Measurements from ENCODE around the gene KRTAP3-1.
"Not testable (repeated sequence)": the region's sequence is repeated elsewhere in the genome, so short reads cannot be mapped to it uniquely, and the experiment has no call there.

Gene KRTAP3-1

GRCh38 chr17:41042953-41043352 lies 34.0 kb upstream of the KRTAP3-1 start:
- TF ChIP-seq ZFX (IDR thresholded peaks at IDR 0.05) (no peak), CTCF (conservative IDR thresholded peaks at IDR 0.05) (no peak)
- no peak overlapping the region for H3K27ac ChIP-seq

- H3K27ac ChIP-seq, result not testable (repeated sequence)
Observed at GRCh38 chr17:41040783-41041571, 32.0 kb upstream of the KRTAP3-1 start, which contains the start of gene KRTAP1-1. Gene KRTAP1-1, minus strand, starts transcription at chr17:41041450. Its CDS starts 53 bp downstream, at chr17:41041397.

DNA sequence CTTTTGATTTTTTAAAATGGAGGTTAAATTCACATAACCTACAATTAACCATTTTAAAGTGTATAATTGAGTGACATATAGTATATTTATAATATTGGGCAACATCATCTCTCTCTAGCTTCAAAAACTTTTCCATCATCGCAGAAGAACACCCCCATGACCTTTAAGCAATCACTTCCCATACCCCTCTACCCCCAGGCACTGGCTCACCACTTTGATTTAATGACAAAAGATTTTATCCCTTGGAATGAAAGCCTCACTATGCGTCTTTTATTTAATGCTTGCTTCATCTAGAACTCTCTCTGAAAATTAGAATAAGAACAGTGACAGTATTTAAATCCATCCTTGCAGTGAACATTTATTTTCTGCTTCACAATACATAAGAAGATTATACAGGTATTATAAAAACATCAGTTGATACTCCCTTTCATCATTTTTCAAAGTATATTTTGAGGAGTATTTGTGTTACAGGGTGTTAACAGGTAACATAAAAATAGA lies 29.0 kb upstream of the KRTAP3-1 start:
- H3K27ac ChIP-seq, result no peak overlapping the region
- TF ChIP-seq ZFX (IDR thresholded peaks at IDR 0.05) (no peak), CTCF (conservative IDR thresholded peaks at IDR 0.05) (no peak)

GRCh38 chr17:41034346-41034935 lies 25.5 kb upstream of the KRTAP3-1 start, which contains the start of gene KRTAP1-3:
Gene KRTAP1-3, minus strand, starts transcription at chr17:41034874. Its CDS starts 53 bp downstream, at chr17:41034821.
- not testable (repeated sequence) for H3K27ac ChIP-seq

DNA sequence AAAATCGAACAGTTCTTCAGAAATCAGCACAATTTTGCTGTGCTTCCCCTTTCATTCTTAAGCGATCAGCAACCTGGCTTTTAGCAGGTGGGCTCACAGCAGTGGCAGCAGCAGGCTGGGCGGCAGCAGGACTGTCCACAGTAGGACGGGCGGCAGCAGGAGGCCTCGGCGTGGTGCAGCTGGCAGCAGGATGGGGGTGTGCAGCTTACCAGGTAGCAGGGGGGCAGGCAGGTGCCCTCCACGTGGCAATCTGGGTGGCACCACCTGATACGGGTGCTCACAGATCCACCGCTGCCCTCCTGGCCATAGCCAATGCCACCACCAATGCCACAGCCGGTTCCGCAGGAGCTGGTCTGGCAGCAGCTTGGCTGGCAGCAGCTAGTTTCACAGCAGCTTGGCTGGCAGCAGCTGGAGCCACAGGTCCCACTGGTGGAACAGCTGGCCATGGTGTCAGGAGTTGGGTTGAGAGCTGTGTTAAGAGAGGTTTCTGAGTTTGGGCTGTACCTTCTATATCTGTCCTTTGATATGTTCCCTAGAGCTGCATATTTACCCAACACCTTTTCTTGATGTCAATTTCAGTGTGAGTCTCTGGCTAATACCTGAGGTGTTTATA lies 20.8 kb upstream of the KRTAP3-1 start, which contains the start of gene KRTAP1-4:
KRTAP1-4 (minus strand) TSS at position 563 of the 613 bp plus-strand sequence; CDS start at position 446, 117 bp downstream.
- no peak within 1 kb of the TSS for H3K27ac ChIP-seq

DNA sequence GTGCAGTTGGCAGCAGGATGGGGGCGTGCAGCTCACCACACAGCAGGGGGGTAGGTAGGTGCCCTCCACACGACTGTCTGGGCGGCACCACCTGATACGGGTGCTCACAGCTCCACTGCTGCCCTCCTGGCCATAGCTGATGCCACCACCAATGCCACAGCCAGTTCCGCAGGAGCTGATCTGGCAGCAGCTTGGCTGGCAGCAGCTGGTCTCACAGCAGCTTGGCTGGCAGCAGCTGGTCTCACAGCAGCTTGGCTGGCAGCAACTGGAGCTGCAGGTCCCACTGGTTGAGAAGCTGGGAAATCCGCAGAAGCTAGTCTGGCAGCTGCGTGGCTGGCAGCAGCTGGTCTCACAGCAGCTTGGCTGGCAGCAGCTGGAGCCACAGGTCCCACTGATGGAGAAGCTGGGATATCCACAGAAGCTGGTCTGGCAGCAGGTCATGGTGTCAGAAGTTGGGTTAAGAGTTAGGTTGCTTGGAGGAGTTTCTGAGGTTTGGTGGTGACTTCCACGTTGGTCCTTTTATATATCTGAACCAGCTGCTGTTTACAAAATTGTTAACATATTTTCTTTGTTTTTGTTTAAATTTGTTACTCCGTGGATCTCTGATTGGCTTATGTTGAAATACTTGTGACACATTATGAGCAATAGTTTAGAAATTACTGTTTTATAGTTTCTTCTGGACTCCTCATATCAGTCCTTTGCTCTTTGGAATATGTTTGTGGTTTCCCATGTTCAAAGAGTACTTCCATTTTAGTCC lies 18.0 kb upstream of the KRTAP3-1 start, which contains the start of gene KRTAP1-5:
KRTAP1-5 (minus strand) TSS at position 494 of the 757 bp plus-strand sequence; CDS start at position 441, 53 bp downstream.
- no peak within 1 kb of the TSS for H3K27ac ChIP-seq
- TF ChIP-seq ZFX (IDR thresholded peaks at IDR 0.05) (no peak), CTCF (conservative IDR thresholded peaks at IDR 0.05) (no peak)

More for the DNA sequence above, 20.8 kb upstream of the KRTAP3-1 start, which contains the start of gene KRTAP1-4:
- no peak for TF ChIP-seq CTCF (conservative IDR thresholded peaks at IDR 0.05)

GRCh38 chr17:41024697-41025096 lies 15.8 kb upstream of the KRTAP3-1 start:
- TF ChIP-seq CTCF (conservative IDR thresholded peaks at IDR 0.05) (no peak), ZFX (IDR thresholded peaks at IDR 0.05) (no peak)

More at GRCh38 chr17:41024697-41025096, 15.8 kb upstream of the KRTAP3-1 start:
- no peak overlapping the region; the same call in 1 of the 2 replicates for H3K27ac ChIP-seq

Measured in C4-2B (cell line).